HepG2 (cell line): ENCODE measurements around the gene GPR143. TPM values are rescaled to one million over a fixed set of nuclear protein-coding genes. Genes with fewer than 3 reads are reported as not detected.
A peak's percentile ranks its signal among the peaks of the same experiment; 100 is the strongest.

Experiments
- ATAC-seq: fragments of 200-7000 bp; cut with Tn5 transposase; 3 replicates; pipeline ENCODE4 v1.9.1; 2020; ENCODE audit warnings: mild to moderate bottlenecking, moderate library complexity
- BruUV-seq: library from RNA; stranded (reverse); fragments of 400-500 nt; replicated peaks from 2 replicates; lab custom pipeline; 2021; lab: Mats Ljungman, UMichigan
- CTCF ChIA-PET: fragments of 300-600 bp; formaldehyde crosslinking; extraction: SDS; loops from one replicate; lab custom pipeline; 2021; ENCODE audit warnings: low total read pairs, inconsistent platforms, low intra/inter-chr PET ratio; lab: Yijun Ruan, JAX
- POLR2A ChIA-PET: fragments of 350-600 bp; sonication (Branson Sonifier 250); formaldehyde crosslinking; loops from one replicate; lab custom pipeline; 2020; ENCODE audit warnings: antibody characterized with exemption, inconsistent platforms; lab: Yijun Ruan, JAX
- DNase-seq: peaks from one replicate; pipeline ENCODE4 v3.0.0-alpha.2; 2015; ENCODE audit warnings: low spot score
- FAIRE-seq: peaks from 3 replicates; lab custom pipeline; 2011; peaks lifted over from hg19 to GRCh38; lab: Jason Lieb, UNC
- H2AFZ ChIP-seq: one replicate; pipeline ENCODE4 v1.6.1; 2011; ENCODE audit warnings: low read length, inconsistent platforms
- H3K27ac ChIP-seq: fragments of 300-600 bp; 3 replicates; pipeline ENCODE4 v1.8.0; 2011; ENCODE audit warnings: mixed run types, mild to moderate bottlenecking, mixed read lengths, low read length, inconsistent platforms; ENCODE audit not compliant: insufficient read depth; ENCODE audit errors: extremely low read length
- H3K27me3 ChIP-seq, 2 experiments: fragments of 200-600 bp in 1 of 2; 2 replicates in 1 of 2; 3 replicates in 1 of 2; pipeline versions ENCODE4 v1.6.0 to v1.8.0; 2011; ENCODE audit warnings: low read length in 2 of 2, mild to moderate bottlenecking in 2 of 2, moderate library complexity in 2 of 2, inconsistent platforms in 1 of 2; ENCODE audit not compliant: insufficient read depth in 2 of 2, control insufficient read depth in 1 of 2
- H3K36me3 ChIP-seq, 2 experiments: fragments of 200-600 bp in 1 of 2; replicated peaks in 1 of 2; 2 replicates in 1 of 2; 3 replicates in 1 of 2; pipeline versions ENCODE4 v1.5.1 to v1.8.0; 2011; ENCODE audit warnings: low read length in 2 of 2, inconsistent platforms in 1 of 2; ENCODE audit not compliant: insufficient read depth in 2 of 2, control insufficient read depth in 1 of 2
- H3K4me1 ChIP-seq: 2 replicates; pipeline ENCODE4 v1.5.1; 2012; ENCODE audit warnings: low read length, inconsistent platforms; ENCODE audit not compliant: insufficient read depth
- H3K4me2 ChIP-seq: 2 replicates; pipeline ENCODE4 v1.6.0; 2011; ENCODE audit warnings: low read depth, low read length, inconsistent platforms
- H3K4me3 ChIP-seq, 3 experiments: fragments of 200-600 bp in 1 of 3; sonication (generic), shearing (Covaris generic) in 1 of 3; replicated peaks in 1 of 3; 2 replicates each; pipeline ENCODE4 v1.5.1; 2011 to 2016; ENCODE audit warnings: low read length in 3 of 3, inconsistent platforms in 2 of 3, low read depth in 2 of 3, mild to moderate bottlenecking in 2 of 3, control low read depth in 1 of 3, mixed read lengths in 1 of 3; ENCODE audit not compliant: insufficient read depth in 1 of 3
- H3K79me2 ChIP-seq: one replicate; pipeline ENCODE4 v1.6.1; 2011; ENCODE audit warnings: low read length, inconsistent platforms; ENCODE audit not compliant: insufficient read depth
- H3K9ac ChIP-seq: 2 replicates; pipeline ENCODE4 v1.6.0; 2011; ENCODE audit warnings: mild to moderate bottlenecking, low read depth, low read length, inconsistent platforms; ENCODE audit not compliant: insufficient read depth
- H3K9me3 ChIP-seq: 2 replicates; pipeline ENCODE4 v1.5.1; 2012; ENCODE audit warnings: mild to moderate bottlenecking, low read length
- H4K20me1 ChIP-seq: 2 replicates; pipeline ENCODE4 v1.6.0; 2011; ENCODE audit warnings: inconsistent platforms, mild to moderate bottlenecking, low read length, moderate library complexity; ENCODE audit not compliant: insufficient read depth
- ARID5B ChIP-seq: IDR thresholded peaks from 2 replicates; pipeline ENCODE4 v1.4.0; 2020; ENCODE audit warnings: mild to moderate bottlenecking, missing genetic modification reagents
- ATF4 ChIP-seq, 2 experiments: fragments of 450-650 bp in 1 of 2; sonication (generic) in 1 of 2; formaldehyde crosslinking; IDR thresholded peaks; 2 replicates each; pipeline versions ENCODE4 v1.5.0 to v1.8.0; 2020 to 2022; ENCODE audit warnings: mild to moderate bottlenecking in 1 of 2, missing genetic modification reagents in 1 of 2
- BRF2 ChIP-seq: sonication (generic); formaldehyde crosslinking; IDR thresholded peaks from 2 replicates; pipeline ENCODE4 v1.8.1; 2022; ENCODE audit warnings: mild to moderate bottlenecking, missing genetic modification reagents
- CEBPG ChIP-seq: IDR thresholded peaks from 2 replicates; pipeline ENCODE4 v1.6.1; 2016
- FOXP1 ChIP-seq, 2 experiments: fragments of 450-650 bp in 1 of 2; IDR thresholded peaks; 2 replicates each; pipeline ENCODE4 v1.6.1; 2017 to 2018; ENCODE audit warnings: antibody characterized with exemption in 1 of 2
- FOXP4 ChIP-seq: sonication (generic); formaldehyde crosslinking; IDR thresholded peaks from 2 replicates; pipeline ENCODE4 v1.4.0; 2020; ENCODE audit warnings: missing genetic modification reagents
- PAXIP1 ChIP-seq: sonication (generic); formaldehyde crosslinking; conservative IDR thresholded peaks from 2 replicates; pipeline ENCODE4 v1.4.0; 2020; ENCODE audit warnings: mild to moderate bottlenecking, missing genetic modification reagents, moderate library complexity
- RXRB ChIP-seq: IDR thresholded peaks from 2 replicates; pipeline ENCODE4 v1.6.1; 2016; ENCODE audit warnings: borderline replicate concordance, missing genetic modification reagents, missing compliant biosample characterization
- SAP130 ChIP-seq: IDR thresholded peaks from 2 replicates; pipeline ENCODE4 v1.6.1; 2016; ENCODE audit warnings: low read depth
- SOX13 ChIP-seq, 3 experiments: fragments of 450-650 bp in 1 of 3; sonication (generic) in 1 of 3; formaldehyde crosslinking in 1 of 3; IDR thresholded peaks in 2 of 3; conservative IDR thresholded peaks in 1 of 3; 2 replicates each; pipeline versions ENCODE4 v1.5.0 to v1.6.1; 2016 to 2020; ENCODE audit warnings: antibody characterized with exemption in 1 of 3, mild to moderate bottlenecking in 1 of 3, missing compliant biosample characterization in 1 of 3, missing genetic modification reagents in 1 of 3, moderate library complexity in 1 of 3
- TOE1 ChIP-seq: sonication (generic); formaldehyde crosslinking; IDR thresholded peaks from 2 replicates; pipeline ENCODE4 v1.4.0; 2020; ENCODE audit warnings: mild to moderate bottlenecking, missing genetic modification reagents
- WGBS: methylation state at CpG from one replicate; pipeline ENCODE4 v1.1.6; 2017; ENCODE audit warnings: low lambda C conversion rate; 5-methylcytosine and 5-hydroxymethylcytosine counted together
- in situ Hi-C: cut with HindIII; loops from 2 replicates; pipeline ENCODE4 v1.10.0; 2017; ENCODE audit warnings: low pct_unique_long_range_greater_than_20kb; ENCODE audit not compliant: extremely low pct_ligation_motif_present
- intact Hi-C: fragments of 100-400 bp; cut with micrococcal nuclease; formaldehyde crosslinking; loops from one replicate; pipeline ENCODE4 v1.10.0; 2022; ENCODE audit not compliant: unreplicated experiment
- polyA plus RNA-seq, 8 experiments: library from polyadenylated mRNA; depleted of rRNA in 3 of 8; stranded (reverse) in 7 of 8; unstranded in 1 of 8; fragments of >200 nt; fragmentation: Illumina TruSeq in 4 of 8; extraction: Trizol in 4 of 8; gene quantifications; 2 replicates each; pipeline versions ENCODE4 v1.2.1 to v1.2.3, GENCODE V29; 2011 to 2016; ENCODE audit warnings: low read depth in 4 of 8, missing spikeins in 1 of 8, mixed read lengths in 1 of 8; ENCODE audit not compliant: insufficient read depth in 1 of 8
- total RNA-seq, 5 experiments: library from RNA; depleted of rRNA; stranded (reverse); fragments of >200 nt; fragmentation: Illumina TruSeq; extraction: Trizol; gene quantifications; 2 replicates each; pipeline ENCODE4 v1.2.3, GENCODE V29; 2016; ENCODE audit warnings: low read depth in 1 of 5

GPR143 gene
- total and polyA plus RNA-seq, 2 of the 13 experiments (the other 11 are each of a cell fraction or from before 2014, with no cell fraction given), result 0.30 to 0.89 TPM

GRCh38 chrX:9788911-9789310 is 23.3 kb upstream of the GPR143 start:
- Histone ChIP-seq H3K27ac (no peak overlapping the region), H3K4me3 (peak overlapping the region in 1 of 3 experiments; percentile 23; a peak in 1 of 6 replicates), H3K9me3 (no peaks in the 10 kb centered on the region), H3K9ac (no peak overlapping the region), H3K4me1 (peaks cover 22% of the 10 kb centered on the region), H3K27me3 (no peaks in the 10 kb centered on the region; a peak in 1 of 5 replicates), H3K36me3 (no peaks in the 10 kb centered on the region), H3K4me2 (peak overlapping the region; percentile 70), H3K79me2 (peaks cover 16% of the 10 kb centered on the region), H4K20me1 (no peaks in the 10 kb centered on the region), H2AFZ (no peak overlapping the region)
- peak; percentile 28 for FAIRE-seq
- in situ Hi-C loops (no loop called here), intact Hi-C loops (loop anchor here (5.0 kb wide), 1 partner anchor 58 kb away; no protein-coding TSS in a partner anchor)
- ChIA-PET POLR2A (interaction anchor here (1.1 kb wide), 1 partner anchor 57 kb away, joined by 6 read pairs; no protein-coding TSS in a partner anchor), CTCF (no interaction called here)
- ATAC-seq, result peak; percentile 76
- DNase-seq, result peak; percentile 76
- WGBS, result 0% methylated on average over 2 of the region's 2 CpGs
- no TSS peak for BruUV-seq
- TF ChIP-seq ARID5B, result 0 out of 2 replicates have a peak, but pooled peaks have one; percentile 14
- TF ChIP-seq TOE1 (CRISPR knock-in tag), result no peak
- TF ChIP-seq SOX13 (IDR thresholded peaks at IDR 0.05), result no peak
- peak in 1 of 2 experiments; percentile 33; a peak in 1 of 4 replicates for TF ChIP-seq SOX13 (CRISPR knock-in tag; conservative IDR thresholded peaks at IDR 0.05 in 1 of 2, IDR thresholded peaks at IDR 0.05 in 1 of 2)
- TF ChIP-seq BRF2, result no peak
- TF ChIP-seq FOXP4 (CRISPR knock-in tag), result peak; percentile 40; the same call in 1 of the 2 replicates
- peak; percentile 32; the same call in 1 of the 2 replicates for TF ChIP-seq SAP130 (CRISPR knock-in tag)
- 0 out of 2 replicates have a peak, but pooled peaks have one; percentile 38 for TF ChIP-seq PAXIP1 (CRISPR knock-in tag)
- 0 out of 4 replicates have a peak, but pooled peaks of 1 of the 2 experiments have one; percentile 24 for TF ChIP-seq ATF4 (CRISPR knock-in tag; IDR thresholded peaks at IDR 0.05)
- no peak for TF ChIP-seq FOXP1 (IDR thresholded peaks at IDR 0.05)
- TF ChIP-seq FOXP1 (CRISPR knock-in tag; IDR thresholded peaks at IDR 0.05), result peak; percentile 14; the same call in 1 of the 2 replicates
- no peak for TF ChIP-seq RXRB (CRISPR knock-in tag)
- 0 out of 2 replicates have a peak, but pooled peaks have one; percentile 2 for TF ChIP-seq CEBPG (CRISPR knock-in tag)
